ENCODE measurements around the gene EIF2S1.

DNA sequence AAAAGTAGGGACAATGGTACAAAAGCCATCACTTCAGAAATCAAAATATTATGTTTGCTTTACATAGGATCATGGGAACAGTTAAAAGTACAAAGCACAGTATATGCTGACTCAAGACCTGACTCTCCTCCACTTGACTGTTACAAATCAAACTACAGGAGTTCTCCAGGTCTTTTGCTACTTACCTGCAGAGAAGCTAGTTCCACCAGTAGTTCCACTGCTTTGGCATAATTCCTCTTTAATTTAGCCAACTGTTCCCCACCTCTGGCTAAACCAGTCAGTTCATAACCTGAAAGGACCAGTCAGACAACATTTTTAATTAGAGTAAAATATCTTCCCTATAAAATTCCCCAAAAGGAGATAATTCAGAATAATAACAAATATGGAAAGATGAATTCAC is 14.5 kb upstream of the EIF2S1 start:
- TF ChIP-seq EZH2 (IDR thresholded peaks at IDR 0.05; ENCODE audit: low read length, unreplicated experiment) (no peak), CTCF (conservative IDR thresholded peaks at IDR 0.05; ENCODE audit: low read depth, low read length) (no peak)
